Measurements from ENCODE around the gene SLITRK1. TPM values are rescaled to one million over a fixed set of nuclear protein-coding genes. Genes with fewer than 3 reads are reported as not detected.

SLITRK1 gene
- total and polyA plus RNA-seq, 10 donors = 0.02 TPM; not detected in 9

DNA sequence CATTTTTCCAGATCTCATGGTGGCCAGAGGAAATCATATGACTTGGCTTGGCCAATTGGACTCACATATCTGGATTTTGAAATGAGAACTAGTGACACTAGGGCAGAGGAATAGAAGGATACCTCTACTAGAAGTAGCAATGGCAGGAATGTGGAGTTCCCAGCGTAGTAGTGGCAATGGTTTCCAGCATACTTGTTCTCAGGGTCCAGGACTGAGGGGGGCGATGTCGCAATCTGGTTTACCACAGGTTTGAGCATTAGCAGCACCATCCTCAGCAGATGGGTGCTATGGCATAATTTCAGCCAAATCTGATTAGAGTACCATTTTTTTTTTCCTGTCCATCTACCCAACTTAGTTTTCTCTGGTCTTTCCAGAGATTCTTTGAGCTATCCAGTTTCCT is 8.1 kb upstream of the SLITRK1 start:
- WGBS, 5 donors = 85 to 96% (median 91%) methylated on average over 3 of the region's 3 CpGs
- Histone ChIP-seq H3K4me1 (no peaks in the 10 kb centered on the region), H3K36me3 (no peaks in the 10 kb centered on the region), H3K27ac (no peak overlapping the region), H3K4me3 (no peak overlapping the region), H3K9me3 (peaks cover 0 to 6% (median 0%) of the 10 kb centered on the region in 8 donors), H3K27me3 (replicated peaks in 1 of 7) (no peaks in the 10 kb centered on the region)
- DNase-seq = no peak
- TF ChIP-seq POLR2AphosphoS5 (IDR thresholded peaks at IDR 0.05) (no peak), POLR2A (IDR thresholded peaks at IDR 0.05) (no peak)
- TF ChIP-seq, protein P1, sequence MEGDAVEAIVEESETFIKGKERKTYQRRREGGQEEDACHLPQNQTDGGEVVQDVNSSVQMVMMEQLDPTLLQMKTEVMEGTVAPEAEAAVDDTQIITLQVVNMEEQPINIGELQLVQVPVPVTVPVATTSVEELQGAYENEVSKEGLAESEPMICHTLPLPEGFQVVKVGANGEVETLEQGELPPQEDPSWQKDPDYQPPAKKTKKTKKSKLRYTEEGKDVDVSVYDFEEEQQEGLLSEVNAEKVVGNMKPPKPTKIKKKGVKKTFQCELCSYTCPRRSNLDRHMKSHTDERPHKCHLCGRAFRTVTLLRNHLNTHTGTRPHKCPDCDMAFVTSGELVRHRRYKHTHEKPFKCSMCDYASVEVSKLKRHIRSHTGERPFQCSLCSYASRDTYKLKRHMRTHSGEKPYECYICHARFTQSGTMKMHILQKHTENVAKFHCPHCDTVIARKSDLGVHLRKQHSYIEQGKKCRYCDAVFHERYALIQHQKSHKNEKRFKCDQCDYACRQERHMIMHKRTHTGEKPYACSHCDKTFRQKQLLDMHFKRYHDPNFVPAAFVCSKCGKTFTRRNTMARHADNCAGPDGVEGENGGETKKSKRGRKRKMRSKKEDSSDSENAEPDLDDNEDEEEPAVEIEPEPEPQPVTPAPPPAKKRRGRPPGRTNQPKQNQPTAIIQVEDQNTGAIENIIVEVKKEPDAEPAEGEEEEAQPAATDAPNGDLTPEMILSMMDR (IDR thresholded peaks at IDR 0.05 in 8 of 11, conservative IDR thresholded peaks at IDR 0.05 in 3 of 11) = no peak
- intact Hi-C loops (cut with DNase I; ENCODE audit: low total_unique reads) = no loop called here

DNA sequence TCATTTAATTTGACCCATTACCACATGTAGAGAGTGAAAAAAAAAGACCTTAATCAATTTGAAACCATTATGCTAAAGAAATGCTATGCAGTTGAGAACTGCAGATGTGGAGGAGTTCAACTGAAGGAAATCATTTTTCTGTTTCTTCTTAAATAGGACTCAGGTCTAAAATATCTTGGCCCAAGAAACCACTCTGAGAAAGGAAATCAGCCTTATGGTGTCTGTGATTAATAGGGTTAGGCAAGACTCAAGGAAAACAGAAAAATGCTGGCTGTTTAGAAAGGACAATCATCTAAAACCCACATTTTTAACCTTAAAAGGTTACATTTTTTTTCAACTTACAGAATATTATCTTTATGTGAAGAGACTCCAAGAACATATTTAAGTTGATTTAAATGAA is 1.9 kb upstream of the SLITRK1 start:
- DNase-seq = no peak
- Histone ChIP-seq H3K27me3 (replicated peaks in 1 of 7) (peaks cover 0 to 52% (median 11%) of the 10 kb centered on the region in 7 donors), H3K36me3 (no peaks in the 10 kb centered on the region), H3K9me3 (peaks cover 0 to 3% (median 0%) of the 10 kb centered on the region in 8 donors), H3K4me3 (no peak overlapping the region), H3K27ac (no peak overlapping the region), H3K4me1 (peaks cover 0 to 3% (median 0%) of the 10 kb centered on the region in 6 donors)
- intact Hi-C loops (cut with DNase I; ENCODE audit: low total_unique reads) = no loop called here
- TF ChIP-seq, protein P1 (IDR thresholded peaks at IDR 0.05 in 8 of 11, conservative IDR thresholded peaks at IDR 0.05 in 3 of 11) = no peak
- TF ChIP-seq POLR2A (IDR thresholded peaks at IDR 0.05) = no peak
- no peak for TF ChIP-seq POLR2AphosphoS5 (IDR thresholded peaks at IDR 0.05)

DNA sequence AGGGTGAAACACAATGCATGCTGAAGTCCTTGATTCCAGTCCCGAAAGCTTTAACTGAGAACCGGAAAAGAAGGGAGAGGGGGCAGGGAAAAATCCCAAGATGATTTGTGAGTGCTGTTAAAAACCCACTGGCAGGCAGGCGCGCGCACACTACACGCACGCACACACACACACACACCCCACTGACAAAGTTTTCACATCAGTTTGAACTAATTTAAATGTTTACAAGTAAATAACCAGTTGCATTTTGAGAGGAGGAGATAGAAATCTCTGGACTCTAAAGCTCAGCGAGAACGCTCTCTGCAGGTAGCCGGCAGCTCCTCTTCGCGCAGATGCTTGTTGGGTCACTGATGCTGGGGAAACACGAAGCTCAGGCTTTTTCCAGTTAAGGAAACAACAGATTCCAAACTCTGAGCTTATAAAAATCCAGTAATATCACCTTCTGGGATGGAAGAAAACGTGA is 818 bp upstream of the SLITRK1 start:
- Histone ChIP-seq H3K27me3 (replicated peaks in 1 of 7) (peaks cover 0 to 61% (median 14%) of the 10 kb centered on the region in 7 donors), H3K4me1 (peaks cover 0 to 3% (median 0%) of the 10 kb centered on the region in 6 donors), H3K36me3 (no peaks in the 10 kb centered on the region), H3K27ac (no peak overlapping the region), H3K9me3 (peaks cover 0 to 10% (median 0%) of the 10 kb centered on the region in 8 donors), H3K4me3 (no peak overlapping the region)
- TF ChIP-seq POLR2AphosphoS5 (IDR thresholded peaks at IDR 0.05) (no peak), POLR2A (IDR thresholded peaks at IDR 0.05) (no peak)
- TF ChIP-seq, protein P1 (IDR thresholded peaks at IDR 0.05 in 8 of 11, conservative IDR thresholded peaks at IDR 0.05 in 3 of 11) = no peak
- no peak for DNase-seq
- intact Hi-C loops (cut with DNase I; ENCODE audit: low total_unique reads) = no loop called here
- 13 to 22% (median 17%) methylated on average over 14 of the region's 14 CpGs for WGBS, 5 donors

DNA sequence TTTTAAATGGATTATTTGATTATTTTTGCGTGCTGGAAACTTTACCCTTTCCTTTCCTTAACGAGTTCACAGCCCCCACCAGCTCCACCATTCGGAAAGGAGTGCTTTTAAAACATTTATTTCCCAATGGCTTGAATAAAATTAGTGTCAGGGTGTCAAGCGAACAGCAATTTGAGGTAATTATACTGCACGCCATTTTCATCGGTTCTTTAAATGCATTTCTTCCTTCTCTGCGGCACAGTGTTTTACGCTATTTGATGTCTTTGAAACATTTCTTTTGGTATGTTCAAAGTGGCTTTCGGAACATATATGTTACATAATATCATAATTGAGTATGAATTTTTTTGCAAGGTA is 309 bp upstream of the SLITRK1 start:
- H3K27ac ChIP-seq = no peak overlapping the region
- H3K4me1 ChIP-seq = peaks cover 0 to 3% (median 0%) of the 10 kb centered on the region in 6 donors
- H3K36me3 ChIP-seq = no peaks in the 10 kb centered on the region
- peaks cover 0 to 10% (median 0%) of the 10 kb centered on the region in 8 donors for H3K9me3 ChIP-seq
- intact Hi-C loops (cut with DNase I; ENCODE audit: low total_unique reads) = no loop called here
- WGBS, 5 donors = 13 to 17% (median 14%) methylated on average over 9 of the region's 9 CpGs
- H3K4me3 ChIP-seq = no peak overlapping the region
- H3K27me3 ChIP-seq (replicated peaks in 1 of 7) = peaks cover 0 to 64% (median 14%) of the 10 kb centered on the region in 7 donors
- DNase-seq = no peak
- TF ChIP-seq POLR2A (IDR thresholded peaks at IDR 0.05) (no peak), POLR2AphosphoS5 (IDR thresholded peaks at IDR 0.05) (no peak)
- TF ChIP-seq, protein P1 (IDR thresholded peaks at IDR 0.05 in 8 of 11, conservative IDR thresholded peaks at IDR 0.05 in 3 of 11) = no peak

Data from spleen (tissue), 11 donors.